ENCODE data around the gene PLEKHD1. TPM values are rescaled to one million over a fixed set of nuclear protein-coding genes. Genes with fewer than 3 reads are reported as not detected.

Gene PLEKHD1
- polyA plus RNA-seq, 1 donor = 0.62 TPM

GRCh38 chr14:69548566-69548965 is 64.0 kb downstream of the PLEKHD1 start:
- no peak for DNase-seq

- no peak for DNase-seq
These were observed 67.0 kb downstream of the PLEKHD1 start for GRCh38 chr14:69551511-69551910.

GRCh38 chr14:69553252-69553651 is 68.7 kb downstream of the PLEKHD1 start:
- DNase-seq = no peak

GRCh38 chr14:69554500-69554899 is 70.0 kb downstream of the PLEKHD1 start:
- DNase-seq = no peak

GRCh38 chr14:69558774-69559173 is 74.2 kb downstream of the PLEKHD1 start:
- DNase-seq = no peak

- no peak for DNase-seq
These were observed 75.1 kb downstream of the PLEKHD1 start for GRCh38 chr14:69559581-69560011.

- DNase-seq = no peak
These were observed 76.3 kb downstream of the PLEKHD1 start for GRCh38 chr14:69560826-69561225.

- DNase-seq = no peak
These were observed 77.4 kb downstream of the PLEKHD1 start for GRCh38 chr14:69561893-69562292.

GRCh38 chr14:69567563-69567962 is 83.0 kb downstream of the PLEKHD1 start:
- DNase-seq = no peak

GRCh38 chr14:69569859-69570258 is 85.3 kb downstream of the PLEKHD1 start:
- DNase-seq = no peak

- no peak for DNase-seq
These were observed 86.4 kb downstream of the PLEKHD1 start for GRCh38 chr14:69570836-69571330.

- DNase-seq = no peak
These were observed 87.0 kb downstream of the PLEKHD1 start for GRCh38 chr14:69571449-69572029.

- DNase-seq = peak; percentile 43
These were observed 87.7 kb downstream of the PLEKHD1 start for GRCh38 chr14:69572030-69572840.

- DNase-seq = no peak
These were observed 88.3 kb downstream of the PLEKHD1 start for GRCh38 chr14:69572841-69573135.

GRCh38 chr14:69573205-69573830 is 88.8 kb downstream of the PLEKHD1 start:
- no peak for DNase-seq

- no peak for DNase-seq
These were observed 89.3 kb downstream of the PLEKHD1 start for GRCh38 chr14:69573831-69574262.

- DNase-seq = no peak
These were observed 89.9 kb downstream of the PLEKHD1 start, which contains the start of gene CCDC177 for GRCh38 chr14:69574263-69574953. Gene CCDC177, minus strand, starts transcription at chr14:69574871. Its CDS starts 1,249 bp downstream, at chr14:69573622.

GRCh38 chr14:69574954-69575295 is 90.4 kb downstream of the PLEKHD1 start:
- DNase-seq = no peak

- no peak for DNase-seq
These were observed 94.9 kb downstream of the PLEKHD1 start for GRCh38 chr14:69579476-69579875.

- DNase-seq = no peak
These were observed 95.6 kb downstream of the PLEKHD1 start for GRCh38 chr14:69580009-69580577.

Measured in hindlimb muscle (tissue), 1 donor.